Hepatocyte (in vitro differentiated cells): Measurements from ENCODE around the gene YBX3. TPM values are rescaled to one million over a fixed set of nuclear protein-coding genes. Genes with fewer than 3 reads are reported as not detected.

ENCODE experiments used
- DNase-seq: peaks from one replicate; pipeline ENCODE4 v3.0.0-alpha.2; 2016; ENCODE audit warnings: low spot score
- H2AFZ ChIP-seq: fragments of 200-600 bp; sonication (generic); 2 replicates; pipeline ENCODE4 v1.6.0; 2016; ENCODE audit warnings: antibody characterized with exemption, mild to moderate bottlenecking
- H3K27ac ChIP-seq: fragments of 200-600 bp; sonication (generic); 2 replicates; pipeline ENCODE4 v1.5.1; 2016; ENCODE audit warnings: mild to moderate bottlenecking
- H3K27me3 ChIP-seq: fragments of 200-600 bp; sonication (generic); 2 replicates; pipeline ENCODE4 v1.6.1; 2016
- H3K36me3 ChIP-seq: fragments of 200-600 bp; sonication (generic); replicated peaks from 2 replicates; pipeline ENCODE4 v1.5.1; 2016; ENCODE audit warnings: low read depth; ENCODE audit not compliant: insufficient read depth
- H3K4me1 ChIP-seq: fragments of 200-600 bp; sonication (generic); 2 replicates; pipeline ENCODE4 v1.5.1; 2016; ENCODE audit warnings: mild to moderate bottlenecking, moderate library complexity; ENCODE audit not compliant: insufficient read depth
- H3K4me2 ChIP-seq: fragments of 200-600 bp; sonication (generic); 2 replicates; pipeline ENCODE4 v1.6.0; 2016
- H3K4me3 ChIP-seq: fragments of 200-600 bp; sonication (generic); 2 replicates; pipeline ENCODE4 v1.5.1; 2016; ENCODE audit warnings: mild to moderate bottlenecking
- H3K79me2 ChIP-seq: fragments of 200-600 bp; sonication (generic); 2 replicates; pipeline ENCODE4 v1.6.0; 2017; ENCODE audit warnings: mild to moderate bottlenecking
- H3K9me2 ChIP-seq: fragments of 200-600 bp; sonication (generic); replicated peaks from 2 replicates; pipeline ENCODE4 v1.6.0; 2017; ENCODE audit warnings: mild to moderate bottlenecking; ENCODE audit not compliant: insufficient read depth
- H3K9me3 ChIP-seq: fragments of 200-600 bp; sonication (generic); 2 replicates; pipeline ENCODE4 v1.5.1; 2016; ENCODE audit warnings: low read depth, mild to moderate bottlenecking
- H4K20me1 ChIP-seq: fragments of 200-600 bp; sonication (generic); 2 replicates; pipeline ENCODE4 v1.6.0; 2016; ENCODE audit warnings: mild to moderate bottlenecking; ENCODE audit not compliant: insufficient read depth, poor library complexity, severe bottlenecking
- CTCF ChIP-seq: fragments of 200-600 bp; sonication (generic); IDR thresholded peaks from 2 replicates; pipeline ENCODE4 v1.5.1; 2016; ENCODE audit warnings: antibody characterized with exemption, mild to moderate bottlenecking; ENCODE audit not compliant: poor library complexity
- EZH2 ChIP-seq: fragments of 200-600 bp; sonication (generic); IDR thresholded peaks from 2 replicates; pipeline ENCODE4 v1.6.1; 2016; ENCODE audit warnings: antibody characterized with exemption, mild to moderate bottlenecking, borderline replicate concordance
- EZH2phosphoT487 ChIP-seq: fragments of 200-600 bp; sonication (generic); IDR thresholded peaks from one replicate; pipeline ENCODE4 v1.6.1; 2018; ENCODE audit warnings: antibody characterized with exemption, mild to moderate bottlenecking, low read depth, moderate library complexity; ENCODE audit not compliant: unreplicated experiment, severe bottlenecking
- WGBS: methylation state at CpG from one replicate; pipeline ENCODE4 v1.1.6; 2016; ENCODE audit warnings: low lambda C conversion rate; ENCODE audit errors: missing lambda C conversion rate; 5-methylcytosine and 5-hydroxymethylcytosine counted together
- polyA plus RNA-seq: library from polyadenylated mRNA; unstranded; fragments of >200 nt; fragmentation: Nextera tagmentation; extraction: Ambion mirVana; gene quantifications from 2 replicates; pipeline ENCODE4 v1.2.1, GENCODE V29; 2016
- total RNA-seq: library from RNA; depleted of rRNA; stranded (reverse); fragments of >200 nt; gene quantifications from 2 replicates; pipeline ENCODE4 v1.2.3, GENCODE V29; 2014

YBX3 gene
- total and polyA plus RNA-seq, 2 experiments from 2014 or later: 83.4 to 218 TPM

GRCh38 chr12:10673659-10674384 is 49.3 kb downstream of the YBX3 start, which contains the start of gene STYK1:
STYK1 (minus strand) TSS chr12:10674052; CDS start chr12:10634618, 39,434 bp downstream.
- no peaks in the 10 kb centered on the region for H3K9me3 ChIP-seq
- no peaks in the 10 kb centered on the region for H3K4me1 ChIP-seq
- H4K20me1 ChIP-seq: no peaks in the 10 kb centered on the region
- 2% methylated on average over 32 of the region's 35 CpGs for WGBS
- peak within 1 kb of the TSS; percentile 11 for H3K27ac ChIP-seq
- H3K27me3 ChIP-seq: peaks cover 4% of the 10 kb centered on the region
- peak within 1 kb of the TSS; percentile 28 for H3K4me3 ChIP-seq
- peak; percentile 77 for DNase-seq
- no peaks in the 10 kb centered on the region for H3K79me2 ChIP-seq
- peak within 1 kb of the TSS; percentile 75 for H2AFZ ChIP-seq
- H3K36me3 ChIP-seq: no peaks in the 10 kb centered on the region
- H3K4me2 ChIP-seq: peak within 1 kb of the TSS; percentile 84
- TF ChIP-seq EZH2 (no peak), CTCF (peak; percentile 99), EZH2phosphoT487 (no peak)
- H3K9me2 ChIP-seq: no peaks in the 10 kb centered on the region

GRCh38 chr12:10672231-10672868 is 50.8 kb downstream of the YBX3 start:
- no peaks in the 10 kb centered on the region for H3K36me3 ChIP-seq
- no peak overlapping the region for H2AFZ ChIP-seq
- peaks cover 4% of the 10 kb centered on the region for H3K27me3 ChIP-seq
- no peaks in the 10 kb centered on the region for H3K79me2 ChIP-seq
- no peaks in the 10 kb centered on the region for H3K9me3 ChIP-seq
- no peak for DNase-seq
- H3K4me3 ChIP-seq: no peak overlapping the region
- no peaks in the 10 kb centered on the region for H3K9me2 ChIP-seq
- no peak overlapping the region for H3K4me2 ChIP-seq
- TF ChIP-seq EZH2: no peak
- no peak for TF ChIP-seq CTCF
- no peak for TF ChIP-seq EZH2phosphoT487
- no peak overlapping the region for H3K27ac ChIP-seq
- H4K20me1 ChIP-seq: no peaks in the 10 kb centered on the region
- 86% methylated on average over 15 of the region's 15 CpGs for WGBS
- no peaks in the 10 kb centered on the region for H3K4me1 ChIP-seq

- no peak for DNase-seq
- no peaks in the 10 kb centered on the region for H3K9me2 ChIP-seq
- peaks cover 4% of the 10 kb centered on the region for H3K27me3 ChIP-seq
- H3K4me2 ChIP-seq: no peak overlapping the region
- H3K36me3 ChIP-seq: no peaks in the 10 kb centered on the region
- H3K27ac ChIP-seq: no peak overlapping the region
- no peak overlapping the region for H2AFZ ChIP-seq
- H3K9me3 ChIP-seq: no peaks in the 10 kb centered on the region
- H4K20me1 ChIP-seq: no peaks in the 10 kb centered on the region
- 97% methylated on average over 1 of the region's 1 CpG for WGBS
- no peaks in the 10 kb centered on the region for H3K79me2 ChIP-seq
- H3K4me1 ChIP-seq: no peaks in the 10 kb centered on the region
- no peak for TF ChIP-seq CTCF
- TF ChIP-seq EZH2: no peak
- TF ChIP-seq EZH2phosphoT487: no peak
- H3K4me3 ChIP-seq: no peak overlapping the region
Measured at GRCh38 chr12:10669533-10669932, 53.6 kb downstream of the YBX3 start.
